H9 (cell line): Measurements from ENCODE around the gene POLR3C. TPM values are rescaled to one million over a fixed set of nuclear protein-coding genes. Genes with fewer than 3 reads are reported as not detected.

Experiments
- DNase-seq: peaks from one replicate; pipeline ENCODE4 v3.0.0-alpha.2; 2017
- H2AFZ ChIP-seq: one replicate; pipeline ENCODE4 v1.6.1; 2013; ENCODE audit warnings: mild to moderate bottlenecking, low read length, control low read depth, moderate library complexity
- H2AK5ac ChIP-seq: 2 replicates; pipeline ENCODE4 v1.6.1; 2013; ENCODE audit warnings: low read length, control low read depth, mixed read lengths; ENCODE audit not compliant: insufficient read length
- H2BK120ac ChIP-seq: one replicate; pipeline ENCODE4 v1.6.1; 2013; ENCODE audit warnings: low read depth, mild to moderate bottlenecking, low read length, control low read depth, inconsistent platforms; ENCODE audit not compliant: poor library complexity, severe bottlenecking
- H2BK12ac ChIP-seq: 2 replicates; pipeline ENCODE4 v1.6.1; 2013; ENCODE audit warnings: low read length, control low read depth, mixed read lengths, low read depth; ENCODE audit not compliant: insufficient read length
- H2BK15ac ChIP-seq: 2 replicates; pipeline ENCODE4 v1.6.1; 2013; ENCODE audit warnings: low read depth, low read length, control low read depth
- H2BK20ac ChIP-seq: one replicate; pipeline ENCODE4 v1.6.1; 2013; ENCODE audit warnings: low read depth, mild to moderate bottlenecking, low read length, control low read depth, inconsistent platforms; ENCODE audit not compliant: poor library complexity, severe bottlenecking
- H2BK5ac ChIP-seq: 2 replicates; pipeline ENCODE4 v1.6.1; 2013; ENCODE audit warnings: low read length, control low read depth, mixed read lengths; ENCODE audit not compliant: insufficient read length
- H3K14ac ChIP-seq: 2 replicates; pipeline ENCODE4 v1.6.1; 2013; ENCODE audit warnings: low read length, control low read depth; ENCODE audit not compliant: insufficient read depth
- H3K18ac ChIP-seq: 2 replicates; pipeline ENCODE4 v1.6.1; 2013; ENCODE audit warnings: low read depth, mild to moderate bottlenecking, mixed read lengths, low read length, control low read depth; ENCODE audit not compliant: insufficient read length
- H3K23ac ChIP-seq: 2 replicates; pipeline ENCODE4 v1.6.1; 2013; ENCODE audit warnings: low read length, control low read depth, mixed read lengths, low read depth; ENCODE audit not compliant: insufficient read length
- H3K23me2 ChIP-seq: 2 replicates; pipeline ENCODE4 v1.6.1; 2013; ENCODE audit warnings: low read depth, mild to moderate bottlenecking, mixed read lengths, low read length, control low read depth; ENCODE audit not compliant: insufficient read length, poor library complexity, severe bottlenecking
- H3K27ac ChIP-seq: 2 replicates; pipeline ENCODE4 v1.5.1; 2013; ENCODE audit warnings: low read length, control low read depth, mixed read lengths, low read depth; ENCODE audit not compliant: insufficient read length
- H3K27me3 ChIP-seq: 2 replicates; pipeline ENCODE4 v1.6.1; 2013; ENCODE audit warnings: low read length, control low read depth, inconsistent platforms; ENCODE audit not compliant: insufficient read depth
- H3K4ac ChIP-seq: 2 replicates; pipeline ENCODE4 v1.6.1; 2013; ENCODE audit warnings: low read depth, mild to moderate bottlenecking, control low read depth, inconsistent platforms, low read length, moderate library complexity
- H3K4me1 ChIP-seq: 2 replicates; pipeline ENCODE4 v1.6.1; 2013; ENCODE audit warnings: low read length, control low read depth, inconsistent platforms; ENCODE audit not compliant: insufficient read depth
- H3K4me2 ChIP-seq: 2 replicates; pipeline ENCODE4 v1.6.1; 2013; ENCODE audit warnings: low read length, control low read depth, mixed read lengths; ENCODE audit not compliant: insufficient read length, insufficient read depth
- H3K56ac ChIP-seq: 2 replicates; pipeline ENCODE4 v1.6.1; 2013; ENCODE audit warnings: low read depth, mild to moderate bottlenecking, mixed read lengths, low read length, control low read depth; ENCODE audit not compliant: insufficient read length
- H3K79me1 ChIP-seq: 2 replicates; pipeline ENCODE4 v1.6.1; 2013; ENCODE audit warnings: low read depth, mild to moderate bottlenecking, moderate library complexity, low read length, control low read depth, inconsistent platforms; ENCODE audit not compliant: insufficient read depth, poor library complexity, severe bottlenecking
- H3K79me2 ChIP-seq: 2 replicates; pipeline ENCODE4 v1.6.1; 2013; ENCODE audit warnings: low read length, control low read depth, inconsistent platforms; ENCODE audit not compliant: insufficient read depth
- H3K9ac ChIP-seq: 2 replicates; pipeline ENCODE4 v1.6.1; 2013; ENCODE audit warnings: low read length, control low read depth, mixed read lengths; ENCODE audit not compliant: insufficient read length; ENCODE audit errors: extremely low read depth
- H3K9me3 ChIP-seq: one replicate; pipeline ENCODE4 v1.6.1; 2013; ENCODE audit warnings: low read depth, low read length, inconsistent platforms; ENCODE audit not compliant: control insufficient read depth
- H3T11ph ChIP-seq: one replicate; pipeline ENCODE4 v1.6.1; 2013; ENCODE audit warnings: mild to moderate bottlenecking, low read length, control low read depth, inconsistent platforms
- H4K20me1 ChIP-seq: one replicate; pipeline ENCODE4 v1.6.1; 2013; ENCODE audit not compliant: control insufficient read depth, insufficient read length, insufficient read depth
- H4K5ac ChIP-seq: 2 replicates; pipeline ENCODE4 v1.6.1; 2013; ENCODE audit warnings: low read depth, mild to moderate bottlenecking, mixed read lengths, low read length, control low read depth; ENCODE audit not compliant: insufficient read length
- H4K8ac ChIP-seq: replicated peaks from 2 replicates; pipeline ENCODE4 v1.6.1; 2013; ENCODE audit warnings: low read length, control low read depth, mixed read lengths, low read depth; ENCODE audit not compliant: insufficient read length
- H4K91ac ChIP-seq: 2 replicates; pipeline ENCODE4 v1.6.1; 2013; ENCODE audit warnings: low read depth, mild to moderate bottlenecking, moderate library complexity, mixed read lengths, low read length, control low read depth; ENCODE audit not compliant: insufficient read length
- H3K27ac Mint-ChIP-seq, 3 experiments: 2 replicates in 2 of 3; 3 replicates in 1 of 3; pipeline ENCODE4 v1.8.0; 2020 to 2021; ENCODE audit warnings: mixed read lengths in 3 of 3, mild to moderate bottlenecking in 1 of 3, moderate library complexity in 1 of 3
- H3K27me3 Mint-ChIP-seq: 2 replicates; pipeline ENCODE4 v1.8.0; 2021; ENCODE audit warnings: low read depth, mild to moderate bottlenecking, moderate library complexity, mixed read lengths
- H3K36me3 Mint-ChIP-seq, 3 experiments: 2 replicates in 2 of 3; 3 replicates in 1 of 3; pipeline ENCODE4 v1.8.0; 2020 to 2021; ENCODE audit warnings: low read depth in 3 of 3, mixed read lengths in 3 of 3; ENCODE audit not compliant: insufficient read depth in 1 of 3
- H3K4me1 Mint-ChIP-seq, 2 experiments: 2 replicates each; pipeline ENCODE4 v1.8.0; 2020; ENCODE audit warnings: mixed read lengths in 2 of 2
- H3K4me3 Mint-ChIP-seq, 2 experiments: 2 replicates in 1 of 2; 3 replicates in 1 of 2; pipeline ENCODE4 v1.8.0; 2020 to 2021; ENCODE audit warnings: mild to moderate bottlenecking in 2 of 2, mixed read lengths in 2 of 2, moderate library complexity in 1 of 2
- H3K9me3 Mint-ChIP-seq, 2 experiments: 2 replicates in 1 of 2; 3 replicates in 1 of 2; pipeline ENCODE4 v1.8.0; 2020; ENCODE audit warnings: mild to moderate bottlenecking in 2 of 2, mixed read lengths in 2 of 2, moderate library complexity in 1 of 2
- CTCF ChIP-seq: fragments of 200-600 bp; sonication (generic); conservative IDR thresholded peaks from 3 replicates; pipeline ENCODE4 v1.8.0; 2021; ENCODE audit warnings: antibody characterized with exemption, mild to moderate bottlenecking
- WGBS: extraction: QIAGEN DNeasy Blood & Tissue Kit; methylation state at CpG from one replicate; pipeline ENCODE4 v1.1.7; 2013; ENCODE audit warnings: missing lambda C conversion rate, low lambda C conversion rate, mixed read lengths; ENCODE audit not compliant: insufficient read length; ENCODE audit errors: extremely low coverage; 5-methylcytosine and 5-hydroxymethylcytosine counted together
- total RNA-seq: library from RNA; stranded (reverse); gene quantifications from 2 replicates; pipeline ENCODE4 v1.2.1, GENCODE V29; 2021

The POLR3C gene
- total RNA-seq, 1 experiment from 2014 or later, result 37.2 TPM

GRCh38 chr1:145859491-145860023 is 35.6 kb downstream of the POLR3C start:
- Histone ChIP-seq H4K91ac (no peak overlapping the region), H4K5ac (no peak overlapping the region), H2BK5ac (no peak overlapping the region), H3K14ac (peak overlapping the region; percentile 26; the same call in 1 of the 2 replicates), H2BK12ac (no peak overlapping the region), H3K27me3 (no peaks in the 10 kb centered on the region), H2BK15ac (no peak overlapping the region), H2AFZ (peak overlapping the region; percentile 53), H3K4ac (no peak overlapping the region), H3K23me2 (no peaks in the 10 kb centered on the region), H3K4me2 (peak overlapping the region; percentile 86), H2AK5ac (no peak overlapping the region), H3K18ac (peak overlapping the region; percentile 54), H3K79me1 (peaks cover 3% of the 10 kb centered on the region), H3K4me1 (peaks cover 4% of the 10 kb centered on the region; the same call in 1 of the 2 replicates), H3K79me2 (no peaks in the 10 kb centered on the region), H3K9me3 (no peaks in the 10 kb centered on the region), H4K8ac (no peak overlapping the region), H3K23ac (no peak overlapping the region), H3K56ac (no peak overlapping the region), H4K20me1 (no peaks in the 10 kb centered on the region), H2BK120ac (no peak overlapping the region), H3K9ac (peak overlapping the region; percentile 55), H2BK20ac (no peak overlapping the region), H3T11ph (no peak overlapping the region), H3K27ac (no peak overlapping the region)
- Mint-ChIP-seq H3K27me3 (peaks cover 3% of the 10 kb centered on the region; the same call in 1 of the 2 replicates), H3K9me3 (peaks cover 4 to 5% of the 10 kb centered on the region in 2 experiments; a peak in 4 of 5 replicates), H3K4me3 (peak overlapping the region; percentile 92 to 97), H3K27ac (peak overlapping the region; percentile 93 to 96 (median 95)), H3K4me1 (peaks cover 7 to 14% of the 10 kb centered on the region in 2 experiments), H3K36me3 (peaks cover 25 to 31% (median 27%) of the 10 kb centered on the region in 3 experiments)
- peak; percentile 88 for DNase-seq
- WGBS, result no CpG with 5 or more reads among the region's 41 CpGs
- TF ChIP-seq CTCF, result no peak; the same call in 2 of the 3 replicates
